K562 (cell line): Measurements from ENCODE around the gene ZCCHC3. TPM values are rescaled to one million over a fixed set of nuclear protein-coding genes. Genes with fewer than 3 reads are reported as not detected.

ENCODE experiments used
- ARHGAP35 ChIP-seq: fragments of 450-650 bp; IDR thresholded peaks from 2 replicates; pipeline ENCODE4 v1.6.1; 2018; ENCODE audit not compliant: partially characterized antibody
- C11orf30 ChIP-seq: fragments of 450-650 bp; IDR thresholded peaks from 2 replicates; pipeline ENCODE4 v1.6.1; 2016; ENCODE audit warnings: low read depth, mild to moderate bottlenecking
- HCFC1 ChIP-seq: IDR thresholded peaks from 2 replicates; pipeline ENCODE4 v1.6.1; 2012; ENCODE audit warnings: low read depth, low read length, improper control_type of control experiment
- HNRNPUL1 ChIP-seq: fragments of 200-400 bp; formaldehyde crosslinking; IDR thresholded peaks from 2 replicates; pipeline ENCODE4 v1.6.1; 2017; ENCODE audit warnings: low read length
- IRF9 ChIP-seq: fragments of 450-650 bp; IDR thresholded peaks from 2 replicates; pipeline ENCODE4 v1.6.1; 2016; ENCODE audit warnings: missing biosample characterization, missing genetic modification characterization
- MNT ChIP-seq, 2 experiments: fragments of 450-650 bp; conservative IDR thresholded peaks; 2 replicates each; pipeline ENCODE4 v1.6.1; 2017; ENCODE audit warnings: mild to moderate bottlenecking in 2 of 2, moderate library complexity in 2 of 2
- MTA3 ChIP-seq: fragments of 450-650 bp; formaldehyde crosslinking; IDR thresholded peaks from 2 replicates; pipeline ENCODE4 v1.6.1; 2017; ENCODE audit warnings: mild to moderate bottlenecking, borderline replicate concordance
- MYC ChIP-seq, 2 experiments: fragments of 250-450 bp in 1 of 2; sonication (Bioruptor Pico) in 1 of 2; IDR thresholded peaks; 2 replicates each; pipeline versions ENCODE4 v1.5.1 to v1.6.1; 2012 to 2021; ENCODE audit warnings: low read depth in 2 of 2, borderline replicate concordance in 1 of 2, improper control_type of control experiment in 1 of 2, low read length in 1 of 2, mild to moderate bottlenecking in 1 of 2, moderate library complexity in 1 of 2
- NR0B1 ChIP-seq: fragments of 450-650 bp; IDR thresholded peaks from one replicate; pipeline ENCODE4 v1.6.1; 2018; ENCODE audit warnings: mild to moderate bottlenecking, moderate library complexity; ENCODE audit not compliant: partially characterized antibody
- NR2C1 ChIP-seq, 2 experiments: fragments of 450-650 bp; IDR thresholded peaks; 2 replicates each; pipeline ENCODE4 v1.6.1; 2017; ENCODE audit warnings: mild to moderate bottlenecking in 2 of 2, antibody characterized with exemption in 1 of 2, inconsistent platforms in 1 of 2, missing compliant biosample characterization in 1 of 2, missing genetic modification characterization in 1 of 2
- NR2C2 ChIP-seq, 2 experiments: fragments of 200-800 bp in 1 of 2; sonication (Bioruptor generic) in 1 of 2; sonication (generic) in 1 of 2; formaldehyde crosslinking in 1 of 2; IDR thresholded peaks; 2 replicates each; pipeline versions ENCODE4 v1.6.1 to v1.8.0; 2016 to 2022; ENCODE audit warnings: mild to moderate bottlenecking in 1 of 2, missing compliant biosample characterization in 1 of 2, missing genetic modification characterization in 1 of 2, missing genetic modification reagents in 1 of 2
- PHB2 ChIP-seq: fragments of 450-650 bp; IDR thresholded peaks from 2 replicates; pipeline ENCODE4 v1.6.1; 2017; ENCODE audit warnings: low read depth
- POLR2AphosphoS5 ChIP-seq: IDR thresholded peaks from 2 replicates; pipeline ENCODE4 v1.6.1; 2011; ENCODE audit warnings: mild to moderate bottlenecking, low read depth, low read length, moderate library complexity; ENCODE audit not compliant: control insufficient read depth, insufficient read depth
- PURB ChIP-seq: sonication (generic); formaldehyde crosslinking; IDR thresholded peaks from 2 replicates; pipeline ENCODE4 v1.9.0; 2021; ENCODE audit warnings: low read depth, mild to moderate bottlenecking, missing genetic modification reagents
- SP1 ChIP-seq: sonication (generic); formaldehyde crosslinking; IDR thresholded peaks from 2 replicates; pipeline ENCODE4 v1.8.1; 2022; ENCODE audit warnings: mild to moderate bottlenecking, missing genetic modification reagents
- TAF1 ChIP-seq: IDR thresholded peaks from 2 replicates; pipeline ENCODE4 v1.6.1; 2011; ENCODE audit warnings: mild to moderate bottlenecking, low read length, moderate library complexity; ENCODE audit not compliant: insufficient read depth, control insufficient read depth, severe bottlenecking; ENCODE audit errors: extremely low read depth
- TOE1 ChIP-seq, 2 experiments: fragments of 450-650 bp in 1 of 2; sonication (generic) in 1 of 2; formaldehyde crosslinking in 1 of 2; IDR thresholded peaks; 2 replicates each; pipeline versions ENCODE4 v1.7.1 to v1.8.0; 2016 to 2022; ENCODE audit warnings: borderline replicate concordance in 2 of 2, mild to moderate bottlenecking in 2 of 2, antibody characterized with exemption in 1 of 2, inconsistent platforms in 1 of 2, low read depth in 1 of 2, missing genetic modification reagents in 1 of 2, moderate library complexity in 1 of 2
- ZNF277 ChIP-seq: fragments of 250-450 bp; sonication (Bioruptor Pico); IDR thresholded peaks from 2 replicates; pipeline ENCODE4 v1.8.0; 2022; ENCODE audit warnings: inconsistent platforms, mild to moderate bottlenecking, moderate library complexity, borderline replicate concordance
- ZNF766 ChIP-seq: fragments of 200-800 bp; sonication (Bioruptor generic); conservative IDR thresholded peaks from 2 replicates; pipeline ENCODE4 v1.6.1; 2016; ENCODE audit warnings: missing genetic modification characterization, missing compliant biosample characterization
- ZNF830 ChIP-seq: fragments of 250-450 bp; sonication (Bioruptor Pico); IDR thresholded peaks from 2 replicates; pipeline ENCODE4 v1.5.0; 2021; ENCODE audit warnings: mild to moderate bottlenecking
- polyA plus RNA-seq, 8 experiments: library from polyadenylated mRNA; depleted of rRNA in 4 of 8; stranded (reverse) in 5 of 8; unstranded in 3 of 8; fragments of >200 nt; fragmentation: Nextera tagmentation in 2 of 8; fragmentation: Illumina TruSeq in 1 of 8; extraction: Ambion mirVana in 2 of 8; extraction: Trizol in 1 of 8; gene quantifications; 2 replicates each; pipeline versions ENCODE4 v1.2.1 to v1.2.3, GENCODE V29; 2011 to 2014; ENCODE audit warnings: inconsistent platforms in 1 of 8, missing spikeins in 1 of 8
- total RNA-seq, 7 experiments: library from RNA; depleted of rRNA in 6 of 7; stranded (reverse); fragments of >200 nt in 6 of 7; fragmentation: Illumina TruSeq in 2 of 7; extraction: Trizol in 2 of 7; gene quantifications; 2 replicates each; pipeline versions ENCODE4 v1.2.1 to v1.2.3, GENCODE V29; 2011 to 2021; ENCODE audit warnings: low replicate concordance in 1 of 7

The ZCCHC3 gene
- total and polyA plus RNA-seq, 9 of the 15 experiments (the other 6 are each of a cell fraction or from before 2014, with no cell fraction given) = 2.8 to 23.3 (median 16.5) TPM

GRCh38 chr20:290084-290831 is 7.1 kb upstream of the ZCCHC3 start, which contains the start of gene C20orf96 (continued):
- TF ChIP-seq ZNF766 (CRISPR knock-in tag) (0 out of 2 replicates have a peak, but pooled peaks have one; percentile 4), IRF9 (no peak), ZNF277 (no peak), HCFC1 (peak; percentile 63), MNT (conservative IDR thresholded peaks at IDR 0.05) (peak; percentile 43 to 72; a peak in 3 of 4 replicates), SP1 (CRISPR knock-in tag) (peak; percentile 33; the same call in 1 of the 2 replicates), HNRNPUL1 (no peak), ZNF830 (no peak), ARHGAP35 (no peak), POLR2AphosphoS5 (peak; percentile 34; the same call in 1 of the 2 replicates), NR0B1 (no peak), TOE1 (IDR thresholded peaks at IDR 0.05; ENCODE audit: borderline replicate concordance) (peak; percentile 35; the same call in 1 of the 2 replicates), TOE1 (CRISPR knock-in tag; IDR thresholded peaks at IDR 0.05; ENCODE audit: borderline replicate concordance, low read depth) (no peak), MYC (IDR thresholded peaks at IDR 0.05; ENCODE audit: low read depth, low read length) (0 out of 2 replicates have a peak, but pooled peaks have one; percentile 6), MYC (CRISPR knock-in tag; IDR thresholded peaks at IDR 0.05; ENCODE audit: borderline replicate concordance, low read depth) (no peak), PURB (CRISPR knock-in tag) (no peak), TAF1 (peak; percentile 26), NR2C2 (CRISPR knock-in tag; IDR thresholded peaks at IDR 0.05) (no peak), NR2C2 (tag; IDR thresholded peaks at IDR 0.05) (peak; percentile 87), C11orf30 (no peak), MTA3 (no peak), NR2C1 (IDR thresholded peaks at IDR 0.05) (peak; percentile 53), NR2C1 (tag; IDR thresholded peaks at IDR 0.05) (peak; percentile 29; the same call in 1 of the 2 replicates), PHB2 (no peak)
